Esophagus squamous epithelium (tissue), 4 donors: ENCODE data around the gene WWOX.

Source experiments
- POLR2A ChIP-seq, 4 donors: fragments of 450-650 bp; IDR thresholded peaks; one replicate each; pipeline ENCODE4 v1.6.1; 2017; ENCODE audit warnings: antibody characterized with exemption in 4 of 4, mild to moderate bottlenecking in 4 of 4, moderate library complexity in 3 of 4
- TF ChIP-seq, protein P1 (sequence below), 6 experiments: fragments of 450-650 bp in 4 of 6; fragments of 200-600 bp in 2 of 6; sonication (generic) in 2 of 6; IDR thresholded peaks; one replicate each; pipeline ENCODE4 v1.5.1; 2016 to 2019; ENCODE audit warnings: antibody characterized with exemption in 6 of 6, mild to moderate bottlenecking in 4 of 6, moderate library complexity in 4 of 6

GRCh38 chr16:78597809-78598570, 498.5 kb downstream of the WWOX start:
- no peak for TF ChIP-seq POLR2A (IDR thresholded peaks at IDR 0.05)
- TF ChIP-seq, protein P1, sequence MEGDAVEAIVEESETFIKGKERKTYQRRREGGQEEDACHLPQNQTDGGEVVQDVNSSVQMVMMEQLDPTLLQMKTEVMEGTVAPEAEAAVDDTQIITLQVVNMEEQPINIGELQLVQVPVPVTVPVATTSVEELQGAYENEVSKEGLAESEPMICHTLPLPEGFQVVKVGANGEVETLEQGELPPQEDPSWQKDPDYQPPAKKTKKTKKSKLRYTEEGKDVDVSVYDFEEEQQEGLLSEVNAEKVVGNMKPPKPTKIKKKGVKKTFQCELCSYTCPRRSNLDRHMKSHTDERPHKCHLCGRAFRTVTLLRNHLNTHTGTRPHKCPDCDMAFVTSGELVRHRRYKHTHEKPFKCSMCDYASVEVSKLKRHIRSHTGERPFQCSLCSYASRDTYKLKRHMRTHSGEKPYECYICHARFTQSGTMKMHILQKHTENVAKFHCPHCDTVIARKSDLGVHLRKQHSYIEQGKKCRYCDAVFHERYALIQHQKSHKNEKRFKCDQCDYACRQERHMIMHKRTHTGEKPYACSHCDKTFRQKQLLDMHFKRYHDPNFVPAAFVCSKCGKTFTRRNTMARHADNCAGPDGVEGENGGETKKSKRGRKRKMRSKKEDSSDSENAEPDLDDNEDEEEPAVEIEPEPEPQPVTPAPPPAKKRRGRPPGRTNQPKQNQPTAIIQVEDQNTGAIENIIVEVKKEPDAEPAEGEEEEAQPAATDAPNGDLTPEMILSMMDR (IDR thresholded peaks at IDR 0.05): no peak
